ENCODE data around the gene TBX2. TPM values are rescaled to one million over a fixed set of nuclear protein-coding genes. Genes with fewer than 3 reads are reported as not detected.

Gene TBX2
- total RNA-seq, 1 donor from 2014 or later = 2.5 TPM

- DNase-seq = no peak
Observed at GRCh38 chr17:61368832-61369450, 30.7 kb upstream of the TBX2 start.

- DNase-seq = no peak
Observed at GRCh38 chr17:61369751-61370150, 29.9 kb upstream of the TBX2 start.

- no peak for DNase-seq
Observed at GRCh38 chr17:61371179-61371578, 28.5 kb upstream of the TBX2 start.

GRCh38 chr17:61371606-61372005 lies 28.0 kb upstream of the TBX2 start:
- DNase-seq = no peak

- DNase-seq = no peak
Observed at GRCh38 chr17:61372436-61372835, 27.2 kb upstream of the TBX2 start.

GRCh38 chr17:61376931-61377838 lies 22.5 kb upstream of the TBX2 start:
- no peak for DNase-seq

- DNase-seq = no peak
Observed at GRCh38 chr17:61378658-61379456, 20.8 kb upstream of the TBX2 start.

- no peak for DNase-seq
Observed at GRCh38 chr17:61379457-61380216, 20.0 kb upstream of the TBX2 start.

- DNase-seq = no peak
Observed at GRCh38 chr17:61380217-61380835, 19.3 kb upstream of the TBX2 start.

GRCh38 chr17:61380836-61381525 lies 18.7 kb upstream of the TBX2 start:
- DNase-seq = no peak

- no peak for DNase-seq
Observed at GRCh38 chr17:61381537-61381936, 18.1 kb upstream of the TBX2 start.

GRCh38 chr17:61382796-61383688 lies 16.6 kb upstream of the TBX2 start:
- no peak for DNase-seq

- DNase-seq = no peak
Observed at GRCh38 chr17:61383689-61384201, 15.9 kb upstream of the TBX2 start.

GRCh38 chr17:61384354-61384691 lies 15.3 kb upstream of the TBX2 start:
- no peak for DNase-seq

- no peak for DNase-seq
Observed at GRCh38 chr17:61384692-61385576, 14.7 kb upstream of the TBX2 start.

GRCh38 chr17:61385577-61386236 lies 13.9 kb upstream of the TBX2 start:
- DNase-seq = no peak

- DNase-seq = no peak
Observed at GRCh38 chr17:61386251-61386650, 13.4 kb upstream of the TBX2 start.

- no peak for DNase-seq
Observed at GRCh38 chr17:61387011-61387410, 12.6 kb upstream of the TBX2 start.
